ENCODE data around the gene NCOR2. TPM values are rescaled to one million over a fixed set of nuclear protein-coding genes. Genes with fewer than 3 reads are reported as not detected.

Gene NCOR2
- total and polyA plus RNA-seq, 2 donors (not counting 3 experiments of a cell fraction or from before 2014, with no cell fraction given): 26.5 to 241 TPM

- FAIRE-seq (no peak), DNase-seq (ENCODE audit: low read depth, low spot score) (no peak)
- Histone ChIP-seq H3K9ac (replicated peaks; ENCODE audit: extremely low read depth, insufficient read depth, low read length) (no peak overlapping the region), H3K9me1 (replicated peaks; ENCODE audit: control insufficient read depth, extremely low read depth, insufficient read depth, low read length) (no peaks in the 10 kb centered on the region), H3K27me3 (ENCODE audit: control insufficient read depth in 2 of 2, insufficient read depth in 2 of 2, low read length in 2 of 2) (no peaks in the 10 kb centered on the region), H3K36me3 (ENCODE audit: control insufficient read depth in 2 of 2, extremely low read depth in 1 of 2, insufficient read depth in 2 of 2, low read length in 2 of 2) (no peaks in the 10 kb centered on the region), H3K9me3 (replicated peaks; ENCODE audit: control insufficient read depth, insufficient read depth, low read length) (no peaks in the 10 kb centered on the region), H3K4me2 (ENCODE audit: insufficient read depth, low read length) (no peak overlapping the region), H3K27ac (ENCODE audit: insufficient read depth, low read depth, low read length) (no peak overlapping the region), H3K4me3 (replicated peaks in 1 of 3; ENCODE audit: insufficient read depth in 1 of 3, low read depth in 1 of 3, low read length in 3 of 3) (no peak overlapping the region), H3K4me1 (ENCODE audit: control insufficient read depth, extremely low read depth, insufficient read depth, low read length) (peaks cover 14% of the 10 kb centered on the region), H2AFZ (ENCODE audit: low read depth, low read length) (no peak overlapping the region), H3K79me2 (ENCODE audit: control insufficient read depth, insufficient read depth, low read length) (peaks cover 58% of the 10 kb centered on the region), H4K20me1 (replicated peaks; ENCODE audit: control insufficient read depth, extremely low read depth, insufficient read depth, low read length) (no peaks in the 10 kb centered on the region)
- POLR2A ChIA-PET: no interaction called here
- BruUV-seq (replicated peaks): no TSS peak
- no peak for TF ChIP-seq FOS (IDR thresholded peaks at IDR 0.05; ENCODE audit: borderline replicate concordance, insufficient read depth, low read length)
- no peak for TF ChIP-seq POLR2A (IDR thresholded peaks at IDR 0.05; ENCODE audit: low read depth, low read length)
- no peak for TF ChIP-seq GATA2 (IDR thresholded peaks at IDR 0.05; ENCODE audit: insufficient read depth, insufficient read length, low read depth, low read length)
- TF ChIP-seq MAX (IDR thresholded peaks at IDR 0.05; ENCODE audit: insufficient read depth, insufficient read length): no peak
- TF ChIP-seq POLR2AphosphoS5 (IDR thresholded peaks at IDR 0.05; ENCODE audit: insufficient read depth, low read depth, low read length): no peak
- no peak for TF ChIP-seq CTCF (IDR thresholded peaks at IDR 0.05; ENCODE audit: extremely low read depth in 1 of 2, insufficient read depth in 1 of 2, low read depth in 1 of 2, low read length in 2 of 2)
- no peak for TF ChIP-seq MYC (IDR thresholded peaks at IDR 0.05; ENCODE audit: low read depth, low read length)
- no peak for TF ChIP-seq EZH2 (IDR thresholded peaks at IDR 0.05; ENCODE audit: borderline replicate concordance, low read depth, low read length, severe bottlenecking)
- no peak for TF ChIP-seq JUN (IDR thresholded peaks at IDR 0.05; ENCODE audit: borderline replicate concordance, insufficient read depth, insufficient read length, low read depth)
- dilution Hi-C loops (cut with MboI; ENCODE audit: extremely low pct_ligation_motif_present, low sequenced_read_pairs): no loop called here
- intact Hi-C loops (cut with micrococcal nuclease): no loop called here
- CTCF ChIA-PET: no interaction called here
Measured at GRCh38 chr12:124544983-124545382, 22.4 kb downstream of the NCOR2 start.
